MM.1S (cell line): ENCODE results near the gene BLOC1S1.

ENCODE experiments used
- CTCF ChIP-seq: fragments of 300-600 bp; sonication (generic); IDR thresholded peaks from 2 replicates; pipeline ENCODE4 v1.5.1; 2016; ENCODE audit warnings: antibody characterized with exemption, low read length, mixed read lengths
- EZH2 ChIP-seq: fragments of 300-600 bp; sonication (generic); optimal IDR thresholded peaks from 2 replicates; pipeline ENCODE3; 2017; ENCODE audit warnings: low read depth, mild to moderate bottlenecking, antibody characterized with exemption, low read length, mixed read lengths
- EZH2phosphoT487 ChIP-seq: fragments of 300-600 bp; sonication (generic); IDR thresholded peaks from 2 replicates; pipeline ENCODE4 v1.6.1; 2018; ENCODE audit warnings: antibody characterized with exemption, low read length

- TF ChIP-seq CTCF (no peak), EZH2phosphoT487 (no peak), EZH2 (no peak)
These were observed 46.8 kb downstream of the BLOC1S1 start for GRCh38 chr12:55762646-55763045.
